SJCRH30 (cell line): ENCODE data around the gene TTBK1. TPM values are rescaled to one million over a fixed set of nuclear protein-coding genes. Genes with fewer than 3 reads are reported as not detected.

Source experiments
- DNase-seq, 2 experiments: peaks; one replicate each; pipeline ENCODE4 v3.0.0-alpha.2; 2015 to 2020
- H3K27ac ChIP-seq: fragments of 250-450 bp; sonication (Bioruptor Pico); 2 replicates; pipeline ENCODE4 v1.5.1; 2020; ENCODE audit warnings: mild to moderate bottlenecking, moderate library complexity
- H3K27me3 ChIP-seq: fragments of 250-450 bp; sonication (Bioruptor Pico); 2 replicates; pipeline ENCODE4 v1.5.1; 2020; ENCODE audit warnings: mild to moderate bottlenecking, moderate library complexity
- H3K36me3 ChIP-seq: fragments of 250-450 bp; sonication (Bioruptor Pico); 2 replicates; pipeline ENCODE4 v1.5.1; 2020; ENCODE audit warnings: mild to moderate bottlenecking, moderate library complexity
- H3K4me1 ChIP-seq: fragments of 250-450 bp; sonication (Bioruptor Pico); 2 replicates; pipeline ENCODE4 v1.5.1; 2020; ENCODE audit warnings: mild to moderate bottlenecking, moderate library complexity
- H3K4me3 ChIP-seq: fragments of 250-450 bp; sonication (Bioruptor Pico); 2 replicates; pipeline ENCODE4 v1.5.1; 2020; ENCODE audit warnings: mild to moderate bottlenecking, moderate library complexity
- H3K9me3 ChIP-seq: fragments of 250-450 bp; sonication (Bioruptor Pico); replicated peaks from 2 replicates; pipeline ENCODE4 v1.5.1; 2020; ENCODE audit warnings: mild to moderate bottlenecking, moderate library complexity
- total RNA-seq: library from RNA; depleted of rRNA; stranded (reverse); fragments of >200 nt; shearing (Covaris generic); gene quantifications from 2 replicates; pipeline ENCODE4 v1.2.3, GENCODE V29; 2014

TTBK1 gene
- total RNA-seq, 1 experiment from 2014 or later = not detected

- peak in 1 of 2 experiments; percentile 26 for DNase-seq
- Histone ChIP-seq H3K36me3 (peaks cover 2% of the 10 kb centered on the region; the same call in 1 of the 2 replicates), H3K4me1 (no peaks in the 10 kb centered on the region), H3K9me3 (no peaks in the 10 kb centered on the region), H3K4me3 (no peak overlapping the region), H3K27ac (no peak overlapping the region), H3K27me3 (no peaks in the 10 kb centered on the region)
Measured at GRCh38 chr6:43216200-43216599, 27.1 kb upstream of the TTBK1 start.

- no peaks in the 10 kb centered on the region for H3K27me3 ChIP-seq
- H3K4me3 ChIP-seq = no peak overlapping the region
- no peaks in the 10 kb centered on the region for H3K9me3 ChIP-seq
- H3K4me1 ChIP-seq = no peaks in the 10 kb centered on the region
- no peak for DNase-seq
- peaks cover 2% of the 10 kb centered on the region; the same call in 1 of the 2 replicates for H3K36me3 ChIP-seq
- H3K27ac ChIP-seq = no peak overlapping the region
Measured at GRCh38 chr6:43217351-43217750, 25.9 kb upstream of the TTBK1 start.

GRCh38 chr6:43219119-43219518 lies 24.2 kb upstream of the TTBK1 start:
- Histone ChIP-seq H3K36me3 (peaks cover 4% of the 10 kb centered on the region; the same call in 1 of the 2 replicates), H3K9me3 (no peaks in the 10 kb centered on the region)

GRCh38 chr6:43219814-43220213 lies 23.5 kb upstream of the TTBK1 start:
- DNase-seq = no peak
- H3K9me3 ChIP-seq = no peaks in the 10 kb centered on the region
- no peaks in the 10 kb centered on the region for H3K27me3 ChIP-seq
- no peak overlapping the region for H3K27ac ChIP-seq
- no peaks in the 10 kb centered on the region for H3K4me1 ChIP-seq
- H3K36me3 ChIP-seq = peaks cover 4% of the 10 kb centered on the region; the same call in 1 of the 2 replicates
- no peak overlapping the region for H3K4me3 ChIP-seq

More at GRCh38 chr6:43219119-43219518, 24.2 kb upstream of the TTBK1 start:
- H3K4me3 ChIP-seq = no peak overlapping the region
- DNase-seq = no peak
- no peaks in the 10 kb centered on the region for H3K27me3 ChIP-seq
- H3K27ac ChIP-seq = no peak overlapping the region
- H3K4me1 ChIP-seq = no peaks in the 10 kb centered on the region

GRCh38 chr6:43220439-43220951 lies 22.8 kb upstream of the TTBK1 start:
- Histone ChIP-seq H3K4me3 (no peak overlapping the region), H3K36me3 (peaks cover 4% of the 10 kb centered on the region; the same call in 1 of the 2 replicates), H3K9me3 (no peaks in the 10 kb centered on the region), H3K27me3 (no peaks in the 10 kb centered on the region), H3K27ac (no peak overlapping the region), H3K4me1 (no peaks in the 10 kb centered on the region)
- DNase-seq = no peak

- no peaks in the 10 kb centered on the region for H3K9me3 ChIP-seq
- DNase-seq = peak; percentile 21 to 23
- peaks cover 4% of the 10 kb centered on the region; the same call in 1 of the 2 replicates for H3K36me3 ChIP-seq
- H3K4me3 ChIP-seq = no peak overlapping the region
- no peaks in the 10 kb centered on the region for H3K4me1 ChIP-seq
- no peak overlapping the region for H3K27ac ChIP-seq
- no peaks in the 10 kb centered on the region for H3K27me3 ChIP-seq
Measured at GRCh38 chr6:43221046-43221972, 22.0 kb upstream of the TTBK1 start.

- Histone ChIP-seq H3K27me3 (no peaks in the 10 kb centered on the region), H3K27ac (no peak overlapping the region)
- DNase-seq = no peak
Measured at GRCh38 chr6:43222418-43223059, 20.7 kb upstream of the TTBK1 start.

GRCh38 chr6:43223175-43223574 lies 20.1 kb upstream of the TTBK1 start:
- no peak overlapping the region for H3K4me3 ChIP-seq
- peaks cover 2% of the 10 kb centered on the region; the same call in 1 of the 2 replicates for H3K36me3 ChIP-seq
- no peak for DNase-seq
- H3K27me3 ChIP-seq = no peaks in the 10 kb centered on the region
- H3K4me1 ChIP-seq = no peaks in the 10 kb centered on the region
- H3K27ac ChIP-seq = no peak overlapping the region
- H3K9me3 ChIP-seq = no peaks in the 10 kb centered on the region

More at GRCh38 chr6:43222418-43223059, 20.7 kb upstream of the TTBK1 start:
- no peaks in the 10 kb centered on the region for H3K9me3 ChIP-seq
- H3K4me3 ChIP-seq = no peak overlapping the region
- H3K36me3 ChIP-seq = peaks cover 2% of the 10 kb centered on the region; the same call in 1 of the 2 replicates
- H3K4me1 ChIP-seq = no peaks in the 10 kb centered on the region

GRCh38 chr6:43226192-43226851 lies 17.0 kb upstream of the TTBK1 start:
- Histone ChIP-seq H3K4me1 (no peaks in the 10 kb centered on the region), H3K27ac (no peak overlapping the region), H3K36me3 (0 out of 2 replicates have a peak, but pooled peaks cover 2% of the 10 kb centered on the region), H3K27me3 (no peaks in the 10 kb centered on the region), H3K9me3 (no peaks in the 10 kb centered on the region), H3K4me3 (no peak overlapping the region)
- DNase-seq = no peak

GRCh38 chr6:43228951-43229802 lies 14.1 kb upstream of the TTBK1 start, which contains the start of gene DNPH1:
DNPH1 (minus strand) TSS chr6:43229481; CDS start chr6:43229456, 25 bp downstream.
- peak within 1 kb of the TSS; percentile 64 for H3K4me3 ChIP-seq
- no peaks in the 10 kb centered on the region for H3K4me1 ChIP-seq
- peak; percentile 73 to 82 for DNase-seq
- no peak within 1 kb of the TSS; the same call in 1 of the 2 replicates for H3K27ac ChIP-seq
- no peaks in the 10 kb centered on the region for H3K27me3 ChIP-seq
- H3K9me3 ChIP-seq = no peaks in the 10 kb centered on the region
- H3K36me3 ChIP-seq = no peaks in the 10 kb centered on the region

GRCh38 chr6:43229803-43230620 lies 13.3 kb upstream of the TTBK1 start:
- Histone ChIP-seq H3K4me3 (peak overlapping the region; percentile 64), H3K27me3 (no peaks in the 10 kb centered on the region), H3K27ac (no peak overlapping the region), H3K4me1 (no peaks in the 10 kb centered on the region), H3K9me3 (no peaks in the 10 kb centered on the region), H3K36me3 (no peaks in the 10 kb centered on the region)
- no peak for DNase-seq

- DNase-seq = no peak
- Histone ChIP-seq H3K27ac (no peak overlapping the region), H3K4me3 (no peak overlapping the region), H3K9me3 (no peaks in the 10 kb centered on the region), H3K36me3 (no peaks in the 10 kb centered on the region), H3K27me3 (peaks cover under 1% of the 10 kb centered on the region; the same call in 1 of the 2 replicates), H3K4me1 (no peaks in the 10 kb centered on the region)
Measured at GRCh38 chr6:43231053-43231452, 12.2 kb upstream of the TTBK1 start.
